HepG2 (cell line): ENCODE results near the gene GOLGA6L10. TPM values are rescaled to one million over a fixed set of nuclear protein-coding genes. Genes with fewer than 3 reads are reported as not detected.
A peak's percentile ranks its signal among the peaks of the same experiment; 100 is the strongest.

ENCODE experiments used
- ATAC-seq: fragments of 200-7000 bp; cut with Tn5 transposase; 3 replicates; pipeline ENCODE4 v1.9.1; 2020; ENCODE audit warnings: mild to moderate bottlenecking, moderate library complexity
- BruUV-seq: library from RNA; stranded (reverse); fragments of 400-500 nt; replicated peaks from 2 replicates; lab custom pipeline; 2021; lab: Mats Ljungman, UMichigan
- CTCF ChIA-PET: fragments of 300-600 bp; formaldehyde crosslinking; extraction: SDS; loops from one replicate; lab custom pipeline; 2021; ENCODE audit warnings: low total read pairs, inconsistent platforms, low intra/inter-chr PET ratio; lab: Yijun Ruan, JAX
- POLR2A ChIA-PET: fragments of 350-600 bp; sonication (Branson Sonifier 250); formaldehyde crosslinking; loops from one replicate; lab custom pipeline; 2020; ENCODE audit warnings: antibody characterized with exemption, inconsistent platforms; lab: Yijun Ruan, JAX
- DNase-seq: peaks from one replicate; pipeline ENCODE4 v3.0.0-alpha.2; 2015; ENCODE audit warnings: low spot score
- FAIRE-seq: peaks from 3 replicates; lab custom pipeline; 2011; peaks lifted over from hg19 to GRCh38; lab: Jason Lieb, UNC
- H2AFZ ChIP-seq: one replicate; pipeline ENCODE4 v1.6.1; 2011; ENCODE audit warnings: low read length, inconsistent platforms
- H3K27ac ChIP-seq: fragments of 300-600 bp; 3 replicates; pipeline ENCODE4 v1.8.0; 2011; ENCODE audit warnings: mixed run types, mild to moderate bottlenecking, mixed read lengths, low read length, inconsistent platforms; ENCODE audit not compliant: insufficient read depth; ENCODE audit errors: extremely low read length
- H3K27me3 ChIP-seq, 2 experiments: fragments of 200-600 bp in 1 of 2; 2 replicates in 1 of 2; 3 replicates in 1 of 2; pipeline versions ENCODE4 v1.6.0 to v1.8.0; 2011; ENCODE audit warnings: low read length in 2 of 2, mild to moderate bottlenecking in 2 of 2, moderate library complexity in 2 of 2, inconsistent platforms in 1 of 2; ENCODE audit not compliant: insufficient read depth in 2 of 2, control insufficient read depth in 1 of 2
- H3K36me3 ChIP-seq, 2 experiments: fragments of 200-600 bp in 1 of 2; replicated peaks in 1 of 2; 2 replicates in 1 of 2; 3 replicates in 1 of 2; pipeline versions ENCODE4 v1.5.1 to v1.8.0; 2011; ENCODE audit warnings: low read length in 2 of 2, inconsistent platforms in 1 of 2; ENCODE audit not compliant: insufficient read depth in 2 of 2, control insufficient read depth in 1 of 2
- H3K4me1 ChIP-seq: 2 replicates; pipeline ENCODE4 v1.5.1; 2012; ENCODE audit warnings: low read length, inconsistent platforms; ENCODE audit not compliant: insufficient read depth
- H3K4me2 ChIP-seq: 2 replicates; pipeline ENCODE4 v1.6.0; 2011; ENCODE audit warnings: low read depth, low read length, inconsistent platforms
- H3K4me3 ChIP-seq, 3 experiments: fragments of 200-600 bp in 1 of 3; sonication (generic), shearing (Covaris generic) in 1 of 3; replicated peaks in 1 of 3; 2 replicates each; pipeline ENCODE4 v1.5.1; 2011 to 2016; ENCODE audit warnings: low read length in 3 of 3, inconsistent platforms in 2 of 3, low read depth in 2 of 3, mild to moderate bottlenecking in 2 of 3, control low read depth in 1 of 3, mixed read lengths in 1 of 3; ENCODE audit not compliant: insufficient read depth in 1 of 3
- H3K79me2 ChIP-seq: one replicate; pipeline ENCODE4 v1.6.1; 2011; ENCODE audit warnings: low read length, inconsistent platforms; ENCODE audit not compliant: insufficient read depth
- H3K9ac ChIP-seq: 2 replicates; pipeline ENCODE4 v1.6.0; 2011; ENCODE audit warnings: mild to moderate bottlenecking, low read depth, low read length, inconsistent platforms; ENCODE audit not compliant: insufficient read depth
- H3K9me3 ChIP-seq: 2 replicates; pipeline ENCODE4 v1.5.1; 2012; ENCODE audit warnings: mild to moderate bottlenecking, low read length
- H4K20me1 ChIP-seq: 2 replicates; pipeline ENCODE4 v1.6.0; 2011; ENCODE audit warnings: inconsistent platforms, mild to moderate bottlenecking, low read length, moderate library complexity; ENCODE audit not compliant: insufficient read depth
- ARID5B ChIP-seq: IDR thresholded peaks from 2 replicates; pipeline ENCODE4 v1.4.0; 2020; ENCODE audit warnings: mild to moderate bottlenecking, missing genetic modification reagents
- ATF1 ChIP-seq: IDR thresholded peaks from 2 replicates; pipeline ENCODE4 v1.6.1; 2016; ENCODE audit warnings: mild to moderate bottlenecking, control low read depth
- ATF7 ChIP-seq, 2 experiments: fragments of 450-650 bp in 1 of 2; sonication (generic) in 1 of 2; formaldehyde crosslinking in 1 of 2; IDR thresholded peaks; 2 replicates each; pipeline versions ENCODE4 v1.4.0 to v1.6.1; 2016 to 2020; ENCODE audit warnings: antibody characterized with exemption in 1 of 2, mild to moderate bottlenecking in 1 of 2, missing genetic modification reagents in 1 of 2
- BCL6 ChIP-seq: IDR thresholded peaks from 2 replicates; pipeline ENCODE4 v1.6.1; 2016; ENCODE audit warnings: missing genetic modification reagents, missing compliant biosample characterization
- CREM ChIP-seq, 2 experiments: sonication (generic) in 1 of 2; formaldehyde crosslinking in 1 of 2; IDR thresholded peaks; 2 replicates each; pipeline versions ENCODE4 v1.4.0 to v1.6.1; 2016 to 2020; ENCODE audit warnings: antibody characterized with exemption in 1 of 2, mild to moderate bottlenecking in 1 of 2, missing genetic modification reagents in 1 of 2
- ETV5 ChIP-seq: IDR thresholded peaks from 2 replicates; pipeline ENCODE4 v1.6.1; 2018; ENCODE audit warnings: missing biosample characterization, missing genetic modification reagents, inconsistent platforms, borderline replicate concordance
- FOXP1 ChIP-seq, 2 experiments: fragments of 450-650 bp in 1 of 2; IDR thresholded peaks; 2 replicates each; pipeline ENCODE4 v1.6.1; 2017 to 2018; ENCODE audit warnings: antibody characterized with exemption in 1 of 2
- GABPB1 ChIP-seq: IDR thresholded peaks from 2 replicates; pipeline ENCODE4 v1.6.1; 2016; ENCODE audit warnings: mild to moderate bottlenecking, missing genetic modification reagents, moderate library complexity, missing compliant biosample characterization
- HMGXB4 ChIP-seq, 2 experiments: sonication (generic) in 1 of 2; formaldehyde crosslinking in 1 of 2; IDR thresholded peaks; 2 replicates each; pipeline versions ENCODE4 v1.4.0 to v1.6.1; 2018 to 2020; ENCODE audit warnings: missing genetic modification reagents in 2 of 2, borderline replicate concordance in 1 of 2, low read depth in 1 of 2, mild to moderate bottlenecking in 1 of 2, missing biosample characterization in 1 of 2
- PCBP1 ChIP-seq: fragments of 200-400 bp; formaldehyde crosslinking; IDR thresholded peaks from 2 replicates; pipeline ENCODE4 v1.6.1; 2017; ENCODE audit warnings: mild to moderate bottlenecking, low read depth, low read length, borderline replicate concordance
- RARA ChIP-seq: IDR thresholded peaks from 2 replicates; pipeline ENCODE4 v1.6.1; 2016; ENCODE audit warnings: missing genetic modification reagents, missing compliant biosample characterization
- SATB2 ChIP-seq: sonication (generic); formaldehyde crosslinking; IDR thresholded peaks from 2 replicates; pipeline ENCODE4 v1.5.0; 2020; ENCODE audit warnings: missing genetic modification reagents
- SOX13 ChIP-seq, 3 experiments: fragments of 450-650 bp in 1 of 3; sonication (generic) in 1 of 3; formaldehyde crosslinking in 1 of 3; IDR thresholded peaks in 2 of 3; conservative IDR thresholded peaks in 1 of 3; 2 replicates each; pipeline versions ENCODE4 v1.5.0 to v1.6.1; 2016 to 2020; ENCODE audit warnings: antibody characterized with exemption in 1 of 3, mild to moderate bottlenecking in 1 of 3, missing compliant biosample characterization in 1 of 3, missing genetic modification reagents in 1 of 3, moderate library complexity in 1 of 3
- THRA ChIP-seq: sonication (generic); formaldehyde crosslinking; IDR thresholded peaks from 2 replicates; pipeline ENCODE4 v1.4.0; 2020; ENCODE audit warnings: missing genetic modification reagents, borderline replicate concordance
- WGBS: methylation state at CpG from one replicate; pipeline ENCODE4 v1.1.6; 2017; ENCODE audit warnings: low lambda C conversion rate; 5-methylcytosine and 5-hydroxymethylcytosine counted together
- in situ Hi-C: cut with HindIII; loops from 2 replicates; pipeline ENCODE4 v1.10.0; 2017; ENCODE audit warnings: low pct_unique_long_range_greater_than_20kb; ENCODE audit not compliant: extremely low pct_ligation_motif_present
- intact Hi-C: fragments of 100-400 bp; cut with micrococcal nuclease; formaldehyde crosslinking; loops from one replicate; pipeline ENCODE4 v1.10.0; 2022; ENCODE audit not compliant: unreplicated experiment
- polyA plus RNA-seq, 8 experiments: library from polyadenylated mRNA; depleted of rRNA in 3 of 8; stranded (reverse) in 7 of 8; unstranded in 1 of 8; fragments of >200 nt; fragmentation: Illumina TruSeq in 4 of 8; extraction: Trizol in 4 of 8; gene quantifications; 2 replicates each; pipeline versions ENCODE4 v1.2.1 to v1.2.3, GENCODE V29; 2011 to 2016; ENCODE audit warnings: low read depth in 4 of 8, missing spikeins in 1 of 8, mixed read lengths in 1 of 8; ENCODE audit not compliant: insufficient read depth in 1 of 8
- total RNA-seq, 5 experiments: library from RNA; depleted of rRNA; stranded (reverse); fragments of >200 nt; fragmentation: Illumina TruSeq; extraction: Trizol; gene quantifications; 2 replicates each; pipeline ENCODE4 v1.2.3, GENCODE V29; 2016; ENCODE audit warnings: low read depth in 1 of 5

The GOLGA6L10 gene
- total and polyA plus RNA-seq, 2 of the 13 experiments (the other 11 are each of a cell fraction or from before 2014, with no cell fraction given), result 1.5 to 2.5 TPM

- TF ChIP-seq HMGXB4 (CRISPR knock-in tag; IDR thresholded peaks at IDR 0.05; ENCODE audit: borderline replicate concordance in 1 of 2, low read depth in 1 of 2), result no peak
- no peak for TF ChIP-seq PCBP1
- TF ChIP-seq ATF1, result no peak
- TF ChIP-seq SATB2 (CRISPR knock-in tag), result no peak
Measured at GRCh38 chr15:82398785-82399184, 49.5 kb upstream of the GOLGA6L10 start (continued).

GRCh38 chr15:82397817-82398216 is 48.5 kb upstream of the GOLGA6L10 start:
- H3K9ac ChIP-seq, result no peak overlapping the region
- peaks cover 48% of the 10 kb centered on the region for H3K4me1 ChIP-seq
- H3K4me3 ChIP-seq, result no peak overlapping the region
- no peaks in the 10 kb centered on the region for H3K36me3 ChIP-seq
- BruUV-seq, result no TSS peak
- FAIRE-seq (no peak), ATAC-seq (peak; percentile 86), DNase-seq (peak; percentile 27)
- H3K27ac ChIP-seq, result no peak overlapping the region
- ChIA-PET CTCF (no interaction called here), POLR2A (no interaction called here)
- H3K27me3 ChIP-seq, result no peaks in the 10 kb centered on the region
- no peak overlapping the region for H2AFZ ChIP-seq
- in situ Hi-C loops, result no loop called here
- H3K9me3 ChIP-seq, result no peaks in the 10 kb centered on the region
- H3K79me2 ChIP-seq, result no peaks in the 10 kb centered on the region
- WGBS, result 10% methylated on average over 3 of the region's 3 CpGs
- no peaks in the 10 kb centered on the region for H4K20me1 ChIP-seq
- intact Hi-C loops, result no loop called here
- no peak overlapping the region for H3K4me2 ChIP-seq
- TF ChIP-seq RARA (peak; percentile 83), ATF7 (IDR thresholded peaks at IDR 0.05) (no peak), ATF7 (CRISPR knock-in tag; IDR thresholded peaks at IDR 0.05) (no peak), BCL6 (CRISPR knock-in tag) (peak; percentile 99), ARID5B (CRISPR knock-in tag) (peak; percentile 71), CREM (IDR thresholded peaks at IDR 0.05) (peak; percentile 33; the same call in 1 of the 2 replicates), CREM (CRISPR knock-in tag; IDR thresholded peaks at IDR 0.05) (no peak), ETV5 (CRISPR knock-in tag) (peak; percentile 30; the same call in 1 of the 2 replicates), SOX13 (IDR thresholded peaks at IDR 0.05) (no peak), SOX13 (CRISPR knock-in tag; conservative IDR thresholded peaks at IDR 0.05 in 1 of 2, IDR thresholded peaks at IDR 0.05 in 1 of 2) (peak in 1 of 2 experiments; percentile 30; a peak in 1 of 4 replicates), THRA (CRISPR knock-in tag) (peak; percentile 37; the same call in 1 of the 2 replicates), FOXP1 (IDR thresholded peaks at IDR 0.05) (no peak), FOXP1 (CRISPR knock-in tag; IDR thresholded peaks at IDR 0.05) (peak; percentile 6; the same call in 1 of the 2 replicates), GABPB1 (CRISPR knock-in tag) (no peak)
